K562 (cell line): ENCODE results near the gene RNF32. TPM values are rescaled to one million over a fixed set of nuclear protein-coding genes. Genes with fewer than 3 reads are reported as not detected.

Experiments used
- ATAC-seq: fragments of 200-7000 bp; cut with Tn5 transposase; 3 replicates; pipeline ENCODE4 v1.9.1; 2020; ENCODE audit warnings: moderate library complexity
- BruUV-seq: library from RNA; stranded (reverse); fragments of 400-500 nt; replicated peaks from 2 replicates; lab custom pipeline; 2021; lab: Mats Ljungman, UMichigan
- CTCF ChIA-PET: fragments of 300-600 bp; formaldehyde crosslinking; extraction: SDS; loops from one replicate; lab custom pipeline; 2021; ENCODE audit warnings: low intra/inter-chr PET ratio; lab: Yijun Ruan, JAX
- POLR2A ChIA-PET: fragments of 300-600, 350-650 bp; sonication (Branson Sonifier 250); formaldehyde crosslinking; extraction: SDS; loops from one replicate; lab custom pipeline; 2021; ENCODE audit warnings: antibody characterized with exemption, inconsistent platforms; lab: Yijun Ruan, JAX
- DNase-seq, 4 experiments: peaks; one replicate each; pipeline versions ENCODE4 v3.0.0 to v3.0.0-alpha.2; 2011 to 2018; ENCODE audit warnings: low spot score in 3 of 4, mixed read lengths in 3 of 4; ENCODE audit errors: extremely low read depth in 1 of 4
- FAIRE-seq: peaks from 2 replicates; lab custom pipeline; 2011; peaks lifted over from hg19 to GRCh38; lab: Jason Lieb, UNC
- H2AFZ ChIP-seq: 2 replicates; pipeline ENCODE4 v1.6.0; 2011; ENCODE audit warnings: low read depth, low read length, control low read depth, inconsistent platforms
- H3K27ac ChIP-seq: fragments of 200-600 bp; 3 replicates; pipeline ENCODE4 v1.8.0; 2011; ENCODE audit warnings: low read depth, mild to moderate bottlenecking, control low read depth, inconsistent platforms, low read length, moderate library complexity, mixed read lengths; ENCODE audit errors: extremely low read depth
- H3K27me3 ChIP-seq, 2 experiments: fragments of 300-600 bp in 1 of 2; 2 replicates in 1 of 2; 3 replicates in 1 of 2; pipeline versions ENCODE4 v1.6.0 to v1.8.0; 2011; ENCODE audit warnings: inconsistent platforms in 2 of 2, low read length in 2 of 2, mild to moderate bottlenecking in 1 of 2, mixed read lengths in 1 of 2, moderate library complexity in 1 of 2; ENCODE audit not compliant: control insufficient read depth in 2 of 2, insufficient read depth in 2 of 2
- H3K36me3 ChIP-seq: fragments of 300-600 bp; 3 replicates; pipeline ENCODE4 v1.8.0; 2011; ENCODE audit warnings: mild to moderate bottlenecking, low read length, inconsistent platforms; ENCODE audit not compliant: control insufficient read depth, insufficient read depth
- H3K4me1 ChIP-seq, 2 experiments: fragments of 200-600 bp in 1 of 2; replicated peaks in 1 of 2; 2 replicates in 1 of 2; 3 replicates in 1 of 2; pipeline versions ENCODE4 v1.5.1 to v1.8.0; 2011; ENCODE audit warnings: inconsistent platforms in 2 of 2, low read length in 2 of 2, mild to moderate bottlenecking in 1 of 2, mixed read lengths in 1 of 2, moderate library complexity in 1 of 2; ENCODE audit not compliant: control insufficient read depth in 2 of 2, insufficient read depth in 2 of 2
- H3K4me2 ChIP-seq: 2 replicates; pipeline ENCODE4 v1.6.1; 2011; ENCODE audit warnings: low read length, control low read depth, inconsistent platforms, mixed read lengths; ENCODE audit not compliant: insufficient read depth
- H3K4me3 ChIP-seq: fragments of 200-600 bp; sonication (generic), shearing (Covaris generic); 2 replicates; pipeline ENCODE4 v1.5.1; 2016; ENCODE audit warnings: control low read depth, inconsistent platforms
- H3K79me2 ChIP-seq: fragments of 200-600 bp; 3 replicates; pipeline ENCODE4 v1.8.0; 2011; ENCODE audit warnings: low read length, inconsistent platforms; ENCODE audit not compliant: control insufficient read depth, insufficient read depth
- H3K9ac ChIP-seq, 2 experiments: 2 replicates each; pipeline versions ENCODE4 v1.6.0 to v1.6.1; 2011; ENCODE audit warnings: low read depth in 2 of 2, low read length in 2 of 2, control low read depth in 1 of 2, inconsistent platforms in 1 of 2, mild to moderate bottlenecking in 1 of 2, mixed read lengths in 1 of 2; ENCODE audit not compliant: insufficient read depth in 1 of 2
- H3K9me1 ChIP-seq: one replicate; pipeline ENCODE4 v1.6.0; 2011; ENCODE audit warnings: inconsistent platforms, mild to moderate bottlenecking, low read length, moderate library complexity; ENCODE audit not compliant: control insufficient read depth, insufficient read depth
- H3K9me3 ChIP-seq: replicated peaks from 2 replicates; pipeline ENCODE4 v1.5.1; 2011; ENCODE audit warnings: low read depth, low read length, inconsistent platforms; ENCODE audit not compliant: control insufficient read depth, insufficient read depth
- H4K20me1 ChIP-seq: replicated peaks from 2 replicates; pipeline ENCODE4 v1.6.1; 2011; ENCODE audit warnings: low read length, inconsistent platforms, mixed read lengths; ENCODE audit not compliant: control insufficient read depth, insufficient read depth
- CBX2 ChIP-seq: fragments of 200-600 bp; sonication (generic); IDR thresholded peaks from one replicate; pipeline ENCODE4 v1.6.1; 2012; ENCODE audit warnings: mild to moderate bottlenecking, low read length, inconsistent platforms; ENCODE audit not compliant: insufficient read depth, poor library complexity, severe bottlenecking
- ESRRA ChIP-seq: fragments of 450-650 bp; IDR thresholded peaks from 2 replicates; pipeline ENCODE4 v1.6.1; 2014; ENCODE audit warnings: low read depth, mild to moderate bottlenecking, moderate library complexity, borderline replicate concordance
- FOS ChIP-seq: IDR thresholded peaks from 3 replicates; pipeline ENCODE4 v1.6.1; 2011; ENCODE audit not compliant: insufficient read length; ENCODE audit errors: extremely low read depth
- HOMEZ ChIP-seq: fragments of 250-450 bp; sonication (Bioruptor Pico); IDR thresholded peaks from 2 replicates; pipeline ENCODE4 v1.4.0; 2020; ENCODE audit warnings: mild to moderate bottlenecking, moderate library complexity
- MITF ChIP-seq: IDR thresholded peaks from 2 replicates; pipeline ENCODE4 v1.6.1; 2014; ENCODE audit warnings: antibody characterized with exemption
- NFIX ChIP-seq: fragments of 250-450 bp; sonication (Bioruptor Pico); IDR thresholded peaks from 2 replicates; pipeline ENCODE4 v1.4.0; 2020; ENCODE audit warnings: low read depth, mild to moderate bottlenecking, moderate library complexity
- RERE ChIP-seq: sonication (generic); formaldehyde crosslinking; IDR thresholded peaks from 2 replicates; pipeline ENCODE4 v1.8.0; 2023; ENCODE audit warnings: missing genetic modification reagents, mild to moderate bottlenecking, borderline replicate concordance
- ZNF121 ChIP-seq: sonication (generic); formaldehyde crosslinking; conservative IDR thresholded peaks from 2 replicates; pipeline ENCODE4 v1.8.0; 2022; ENCODE audit warnings: missing genetic modification reagents
- ZNF146 ChIP-seq: IDR thresholded peaks from one replicate; pipeline ENCODE4 v1.6.1; 2018; ENCODE audit warnings: missing compliant biosample characterization; ENCODE audit not compliant: unreplicated experiment
- ZNF398 ChIP-seq: fragments of 250-450 bp; sonication (Bioruptor Pico); IDR thresholded peaks from 2 replicates; pipeline ENCODE4 v1.8.0; 2021; ENCODE audit warnings: moderate library complexity, mild to moderate bottlenecking, inconsistent platforms
- WGBS: fragments of 100-300 bp; shearing (Covaris generic); methylation state at CpG from one replicate; pipeline ENCODE4 v1.1.6; 2016; ENCODE audit warnings: low coverage, mixed read lengths; ENCODE audit not compliant: insufficient coverage; ENCODE audit errors: missing lambda C conversion rate; 5-methylcytosine and 5-hydroxymethylcytosine counted together
- in situ Hi-C: fragments of 300-500 bp; cut with MboI; formaldehyde crosslinking; loops from 4 replicates; pipeline ENCODE4 v1.15.0; 2018; ENCODE audit warnings: inconsistent platforms, mixed read lengths
- intact Hi-C: fragments of 100-400 bp; cut with micrococcal nuclease; formaldehyde crosslinking; loops from 2 replicates; pipeline ENCODE4 v1.14.2; 2022
- polyA plus RNA-seq, 8 experiments: library from polyadenylated mRNA; depleted of rRNA in 4 of 8; stranded (reverse) in 5 of 8; unstranded in 3 of 8; fragments of >200 nt; fragmentation: Nextera tagmentation in 2 of 8; fragmentation: Illumina TruSeq in 1 of 8; extraction: Ambion mirVana in 2 of 8; extraction: Trizol in 1 of 8; gene quantifications; 2 replicates each; pipeline versions ENCODE4 v1.2.1 to v1.2.3, GENCODE V29; 2011 to 2014; ENCODE audit warnings: inconsistent platforms in 1 of 8, missing spikeins in 1 of 8
- total RNA-seq, 7 experiments: library from RNA; depleted of rRNA in 6 of 7; stranded (reverse); fragments of >200 nt in 6 of 7; fragmentation: Illumina TruSeq in 2 of 7; extraction: Trizol in 2 of 7; gene quantifications; 2 replicates each; pipeline versions ENCODE4 v1.2.1 to v1.2.3, GENCODE V29; 2011 to 2021; ENCODE audit warnings: low replicate concordance in 1 of 7

The RNF32 gene
- total and polyA plus RNA-seq, 9 of the 15 experiments (the other 6 are each of a cell fraction or from before 2014, with no cell fraction given), result 2.6 to 7.0 (median 4.6) TPM

- H4K20me1 ChIP-seq, result no peaks in the 10 kb centered on the region
- no peaks in the 10 kb centered on the region for H3K9me3 ChIP-seq
- no peak overlapping the region for H3K4me3 ChIP-seq
- CTCF ChIA-PET, result no interaction called here
- POLR2A ChIA-PET, result interaction anchor here (0.5 to 1.3 kb wide), 2 partner anchors 9 to 147 kb away, joined by 3 read pairs; no protein-coding TSS in a partner anchor
- in situ Hi-C loops, result no loop called here
- H3K9ac ChIP-seq, result no peak overlapping the region
- DNase-seq (no peak), FAIRE-seq (no peak), ATAC-seq (no peak)
- no TSS peak for BruUV-seq
- intact Hi-C loops, result no loop called here
- H3K27me3 ChIP-seq, result no peaks in the 10 kb centered on the region
- no peak for TF ChIP-seq NFIX (CRISPR knock-in tag)
- no peak for TF ChIP-seq FOS
- TF ChIP-seq ZNF121, result no peak
- TF ChIP-seq ZNF398 (CRISPR knock-in tag), result no peak
- TF ChIP-seq HOMEZ (CRISPR knock-in tag), result no peak
- TF ChIP-seq MITF, result no peak
- TF ChIP-seq RERE (CRISPR knock-in tag), result no peak
- TF ChIP-seq ZNF146, result no peak
- no peak for TF ChIP-seq CBX2
- TF ChIP-seq ESRRA, result no peak
- H3K9me1 ChIP-seq, result no peaks in the 10 kb centered on the region
- no peaks in the 10 kb centered on the region for H3K79me2 ChIP-seq
- H2AFZ ChIP-seq, result no peak overlapping the region
- H3K4me1 ChIP-seq, result no peaks in the 10 kb centered on the region
- H3K36me3 ChIP-seq, result peaks cover 44% of the 10 kb centered on the region; the same call in 2 of the 3 replicates
- no peak overlapping the region for H3K4me2 ChIP-seq
- H3K27ac ChIP-seq, result no peak overlapping the region
- 79% methylated on average over 4 of the region's 4 CpGs for WGBS
These were observed 44.1 kb downstream of the RNF32 start for GRCh38 chr7:156684661-156685060.
